ENCODE data around the gene ADAM12.
"Not testable (repeated sequence)": the region's sequence is repeated elsewhere in the genome, so short reads cannot be mapped to it uniquely, and the experiment has no call there.

Gene ADAM12

GRCh38 chr10:126373147-126373546 lies 15.1 kb downstream of the ADAM12 start:
- DNase-seq = no peak

- no peak for DNase-seq
These were observed 15.9 kb downstream of the ADAM12 start for GRCh38 chr10:126372396-126372795.

GRCh38 chr10:126369125-126369710 lies 19.1 kb downstream of the ADAM12 start:
- no peak for DNase-seq

GRCh38 chr10:126357169-126357568 lies 31.1 kb downstream of the ADAM12 start:
- DNase-seq = no peak

GRCh38 chr10:126353666-126354065 lies 34.6 kb downstream of the ADAM12 start:
- no peak for DNase-seq

GRCh38 chr10:126352453-126352852 lies 35.8 kb downstream of the ADAM12 start:
- DNase-seq = no peak

GRCh38 chr10:126351021-126351420 lies 37.3 kb downstream of the ADAM12 start:
- no peak for DNase-seq

GRCh38 chr10:126350216-126350992 lies 37.9 kb downstream of the ADAM12 start:
- DNase-seq = no peak

- no peak for DNase-seq
These were observed 38.6 kb downstream of the ADAM12 start for GRCh38 chr10:126349676-126350075.

- DNase-seq = no peak
These were observed 39.2 kb downstream of the ADAM12 start for GRCh38 chr10:126349101-126349500.

- DNase-seq = not testable (repeated sequence)
These were observed 44.8 kb downstream of the ADAM12 start for GRCh38 chr10:126343496-126343895.

GRCh38 chr10:126342680-126343079 lies 45.6 kb downstream of the ADAM12 start:
- DNase-seq = no peak

GRCh38 chr10:126341491-126341890 lies 46.8 kb downstream of the ADAM12 start:
- no peak for DNase-seq

GRCh38 chr10:126337251-126337810 lies 50.9 kb downstream of the ADAM12 start:
- no peak for DNase-seq

GRCh38 chr10:126336801-126337200 lies 51.5 kb downstream of the ADAM12 start:
- DNase-seq = no peak

GRCh38 chr10:126334272-126334671 lies 54.0 kb downstream of the ADAM12 start:
- no peak for DNase-seq

GRCh38 chr10:126332576-126332975 lies 55.7 kb downstream of the ADAM12 start:
- no peak for DNase-seq

- no peak for DNase-seq
These were observed 57.2 kb downstream of the ADAM12 start for GRCh38 chr10:126331101-126331500.

- DNase-seq = no peak
These were observed 63.5 kb downstream of the ADAM12 start for GRCh38 chr10:126324826-126325225.

- DNase-seq = no peak
These were observed 66.8 kb downstream of the ADAM12 start for GRCh38 chr10:126321440-126321839.

GRCh38 chr10:126317751-126318150 lies 70.5 kb downstream of the ADAM12 start:
- no peak for DNase-seq

- DNase-seq = no peak
These were observed 72.6 kb downstream of the ADAM12 start for GRCh38 chr10:126315494-126316177.

- DNase-seq = no peak
These were observed 73.3 kb downstream of the ADAM12 start for GRCh38 chr10:126314863-126315493.
